ENCODE results near the gene VMO1. TPM values are rescaled to one million over a fixed set of nuclear protein-coding genes. Genes with fewer than 3 reads are reported as not detected.
A peak's percentile ranks its signal among the peaks of the same experiment; 100 is the strongest.

VMO1 gene
- total RNA-seq, 2 donors from 2014 or later, result 3.9 TPM; not detected in 1

- TF ChIP-seq, protein P1, sequence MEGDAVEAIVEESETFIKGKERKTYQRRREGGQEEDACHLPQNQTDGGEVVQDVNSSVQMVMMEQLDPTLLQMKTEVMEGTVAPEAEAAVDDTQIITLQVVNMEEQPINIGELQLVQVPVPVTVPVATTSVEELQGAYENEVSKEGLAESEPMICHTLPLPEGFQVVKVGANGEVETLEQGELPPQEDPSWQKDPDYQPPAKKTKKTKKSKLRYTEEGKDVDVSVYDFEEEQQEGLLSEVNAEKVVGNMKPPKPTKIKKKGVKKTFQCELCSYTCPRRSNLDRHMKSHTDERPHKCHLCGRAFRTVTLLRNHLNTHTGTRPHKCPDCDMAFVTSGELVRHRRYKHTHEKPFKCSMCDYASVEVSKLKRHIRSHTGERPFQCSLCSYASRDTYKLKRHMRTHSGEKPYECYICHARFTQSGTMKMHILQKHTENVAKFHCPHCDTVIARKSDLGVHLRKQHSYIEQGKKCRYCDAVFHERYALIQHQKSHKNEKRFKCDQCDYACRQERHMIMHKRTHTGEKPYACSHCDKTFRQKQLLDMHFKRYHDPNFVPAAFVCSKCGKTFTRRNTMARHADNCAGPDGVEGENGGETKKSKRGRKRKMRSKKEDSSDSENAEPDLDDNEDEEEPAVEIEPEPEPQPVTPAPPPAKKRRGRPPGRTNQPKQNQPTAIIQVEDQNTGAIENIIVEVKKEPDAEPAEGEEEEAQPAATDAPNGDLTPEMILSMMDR (IDR thresholded peaks at IDR 0.05), result no peak
- Histone ChIP-seq H3K27ac (peak within 1 kb of the TSS; percentile 41 to 74), H3K36me3 (no peaks in the 10 kb centered on the region), H3K9me3 (no peaks in the 10 kb centered on the region), H3K4me3 (peak within 1 kb of the TSS; percentile 66 to 79), H3K27me3 (no peaks in the 10 kb centered on the region), H3K4me1 (peaks cover 0 to 15% of the 10 kb centered on the region in 2 donors)
- no peak for DNase-seq (ENCODE audit: low spot score)
These were observed 46.8 kb downstream of the VMO1 start, which contains the start of the genes CXCL16 and ZMYND15 for GRCh38 chr17:4739122-4740024. CXCL16 (minus strand) TSS chr17:4739928; CDS start chr17:4739339, 589 bp downstream. ZMYND15 (plus strand) TSS chr17:4739833; CDS start chr17:4740549, 716 bp downstream.

- no peaks in the 10 kb centered on the region for H3K27me3 ChIP-seq
- peaks cover 0 to 15% of the 10 kb centered on the region in 2 donors for H3K4me1 ChIP-seq
- DNase-seq (ENCODE audit: low spot score), result no peak
- peak overlapping the region in 1 of 2 donors; percentile 74 for H3K27ac ChIP-seq
- no peaks in the 10 kb centered on the region for H3K36me3 ChIP-seq
- H3K4me3 ChIP-seq, result peak overlapping the region; percentile 66 to 79
- TF ChIP-seq, protein P1 (IDR thresholded peaks at IDR 0.05), result no peak
- H3K9me3 ChIP-seq, result no peaks in the 10 kb centered on the region
These were observed 47.7 kb downstream of the VMO1 start for GRCh38 chr17:4738136-4739121.

DNA sequence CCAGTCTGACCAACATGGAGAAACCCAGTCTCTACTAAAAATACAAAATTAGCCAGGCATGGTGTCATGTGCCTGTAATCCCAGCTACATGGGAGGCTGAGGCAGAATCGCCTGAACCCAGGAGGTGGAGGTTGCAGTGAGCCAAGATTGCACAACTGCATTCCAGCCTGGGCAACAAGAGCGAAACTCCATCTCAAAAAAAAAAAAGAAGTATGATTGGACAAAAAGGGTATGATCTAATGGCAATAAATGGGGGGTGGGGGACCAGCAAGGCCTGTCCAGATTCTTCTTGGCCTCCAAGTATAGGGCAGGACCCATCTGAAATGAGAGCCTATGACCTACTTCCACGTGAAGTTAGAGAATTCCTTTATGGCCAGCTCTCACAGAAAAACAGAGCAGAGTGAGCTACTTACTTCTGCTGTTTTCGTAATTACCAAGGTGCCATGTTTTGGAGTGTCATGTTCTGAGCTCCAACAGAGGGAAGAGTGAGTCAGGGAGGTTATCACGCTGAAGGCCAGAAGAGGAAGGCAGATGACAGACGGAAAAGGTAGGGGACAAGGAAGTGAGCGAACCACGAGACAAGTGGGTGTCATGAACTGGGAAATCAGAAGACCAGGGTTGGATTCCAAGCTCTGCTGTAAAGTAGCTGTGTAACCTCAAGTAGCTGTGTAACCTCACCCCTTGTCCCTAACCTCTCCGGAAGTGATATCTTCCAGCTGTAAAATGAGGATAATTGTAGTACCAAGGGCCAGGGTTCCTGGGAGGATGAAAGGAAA is 50.1 kb downstream of the VMO1 start:
- Histone ChIP-seq H3K27ac (peak overlapping the region in 1 of 2 donors; percentile 23), H3K4me3 (no peak overlapping the region), H3K27me3 (no peaks in the 10 kb centered on the region), H3K4me1 (peaks cover 0 to 21% of the 10 kb centered on the region in 2 donors), H3K36me3 (no peaks in the 10 kb centered on the region), H3K9me3 (no peaks in the 10 kb centered on the region)
- no peak for DNase-seq (ENCODE audit: low spot score)
- TF ChIP-seq, protein P1 (IDR thresholded peaks at IDR 0.05), result no peak

Other genes with a start within 250 kb of the VMO1 start
- gene MYBBP1A, start 231.0 kb downstream of the VMO1 start, total RNA-seq, result 10 to 100 TPM; 19.6 to 25.8 TPM
- not detected for gene GGT6, start 225.8 kb downstream of the VMO1 start, total RNA-seq
- gene SMTNL2, start 201.8 kb downstream of the VMO1 start, total RNA-seq, result 10 to 100 TPM; 21.1 to 41.6 TPM
- gene ALOX15, start 144.7 kb downstream of the VMO1 start, total RNA-seq, result 10 to 100 TPM; 16.9 to 65.0 TPM
- 10 to 100 TPM; 14.6 to 22.3 TPM for gene PELP1, start 82.2 kb downstream of the VMO1 start, total RNA-seq
- gene ARRB2, start 75.7 kb downstream of the VMO1 start, total RNA-seq, result 10 to 100 TPM in 1 of 2 donors, 1 to 10 TPM in 1; 9.0 to 22.9 TPM
- 10 to 100 TPM; 25.1 to 31.2 TPM for gene MED11, start 54.9 kb downstream of the VMO1 start, total RNA-seq
- under 1 TPM in 1 of 2 donors, not detected in 1; 0.31 TPM for gene ZMYND15, start 46.5 kb downstream of the VMO1 start, total RNA-seq
- gene CXCL16, start 46.4 kb downstream of the VMO1 start, total RNA-seq, result 10 to 100 TPM in 1 of 2 donors, 1 to 10 TPM in 1; 5.2 to 12.4 TPM
- not detected for gene TM4SF5, start 14.5 kb downstream of the VMO1 start, total RNA-seq
- not detected for gene GLTPD2, start 2.6 kb upstream of the VMO1 start, total RNA-seq
- gene PSMB6, start 9.8 kb upstream of the VMO1 start, total RNA-seq, result 100 to 1,000 TPM; 153 to 201 TPM
- 1 to 10 TPM; 5.5 to 6.7 TPM for gene PLD2, start 20.8 kb upstream of the VMO1 start, total RNA-seq
- 10 to 100 TPM; 20.9 to 22.2 TPM for gene MINK1, start 47.0 kb upstream of the VMO1 start, total RNA-seq
- 1 to 10 TPM; 1.7 to 4.2 TPM for gene C17orf107, start 113.2 kb upstream of the VMO1 start, total RNA-seq
- gene CHRNE, start 116.7 kb upstream of the VMO1 start, total RNA-seq, result 100 to 1,000 TPM in 1 of 2 donors, 10 to 100 TPM in 1; 49.3 to 167 TPM
- not detected for gene GP1BA, start 145.9 kb upstream of the VMO1 start, total RNA-seq
- gene SLC25A11, start 153.7 kb upstream of the VMO1 start, total RNA-seq, result 100 to 1,000 TPM in 1 of 2 donors, 10 to 100 TPM in 1; 99.5 to 188 TPM
- 10 to 100 TPM; 66.9 to 68.6 TPM for gene RNF167, start 153.9 kb upstream of the VMO1 start, total RNA-seq
- 100 to 1,000 TPM; 218 to 425 TPM for gene PFN1, start 162.2 kb upstream of the VMO1 start, total RNA-seq
- gene ENO3, start 164.8 kb upstream of the VMO1 start, total RNA-seq, result 100 to 1,000 TPM; 235 to 563 TPM
- gene SPAG7, start 181.5 kb upstream of the VMO1 start, total RNA-seq, result 100 to 1,000 TPM in 1 of 2 donors, 10 to 100 TPM in 1; 83.9 to 122 TPM
- gene CAMTA2, start 201.3 kb upstream of the VMO1 start, total RNA-seq, result 10 to 100 TPM; 20.3 to 24.7 TPM
- gene INCA1, start 211.2 kb upstream of the VMO1 start, total RNA-seq, result 1 to 10 TPM; 1.7 to 2.9 TPM
- gene KIF1C, start 211.6 kb upstream of the VMO1 start, total RNA-seq, result 100 to 1,000 TPM; 179 to 232 TPM
- gene SLC52A1, start 249.1 kb upstream of the VMO1 start, total RNA-seq, result not detected

Measured in right atrium auricular region (tissue), 2 donors.